Memory B cell (primary cell): ENCODE results near the gene TBC1D8.

Experiments used
- ATAC-seq: fragments of 150-1000 bp; cut with Tn5 transposase; 2 replicates; pipeline ENCODE4 v1.10.0; 2021; ENCODE audit warnings: low read depth, mild to moderate bottlenecking, moderate library complexity
- DNase-seq, 2 donors: peaks; one replicate each; pipeline ENCODE4 v3.0.0; 2022; ENCODE audit warnings: low spot score in 2 of 2
- H3K27ac Mint-ChIP-seq: one replicate; pipeline ENCODE4 v1.8.0; 2022; ENCODE audit warnings: mild to moderate bottlenecking, moderate library complexity, mixed read lengths
- H3K27me3 Mint-ChIP-seq: one replicate; pipeline ENCODE4 v1.8.0; 2022; ENCODE audit warnings: mixed read lengths
- H3K36me3 Mint-ChIP-seq: one replicate; pipeline ENCODE4 v1.8.0; 2022; ENCODE audit warnings: mild to moderate bottlenecking, mixed read lengths
- H3K4me1 Mint-ChIP-seq: one replicate; pipeline ENCODE4 v1.8.0; 2022; ENCODE audit warnings: mixed read lengths
- H3K4me3 Mint-ChIP-seq: one replicate; pipeline ENCODE4 v1.8.0; 2022; ENCODE audit warnings: mild to moderate bottlenecking, moderate library complexity, mixed read lengths
- H3K9me3 Mint-ChIP-seq: one replicate; pipeline ENCODE4 v1.8.0; 2022; ENCODE audit warnings: mixed read lengths

Gene TBC1D8

GRCh38 chr2:101017371-101017770 lies 133.8 kb downstream of the TBC1D8 start:
- Mint-ChIP-seq H3K4me1 (peaks cover 5% of the 10 kb centered on the region), H3K27me3 (no peaks in the 10 kb centered on the region), H3K27ac (no peak overlapping the region), H3K4me3 (no peak overlapping the region), H3K9me3 (no peaks in the 10 kb centered on the region), H3K36me3 (peaks cover 3% of the 10 kb centered on the region)
- ATAC-seq (no peak), DNase-seq (no peak)

- DNase-seq (no peak), ATAC-seq (no peak)
- H3K27me3 Mint-ChIP-seq, result no peaks in the 10 kb centered on the region
- H3K27ac Mint-ChIP-seq, result no peak overlapping the region
- peaks cover 12% of the 10 kb centered on the region for H3K4me1 Mint-ChIP-seq
- H3K4me3 Mint-ChIP-seq, result no peak overlapping the region
- H3K36me3 Mint-ChIP-seq, result peaks cover 8% of the 10 kb centered on the region
- no peaks in the 10 kb centered on the region for H3K9me3 Mint-ChIP-seq
These were observed 136.8 kb downstream of the TBC1D8 start for GRCh38 chr2:101014264-101014857.

GRCh38 chr2:101012706-101013181 lies 138.4 kb downstream of the TBC1D8 start:
- DNase-seq (peak; percentile 42 to 43), ATAC-seq (no peak)
- Mint-ChIP-seq H3K4me3 (no peak overlapping the region), H3K4me1 (peaks cover 14% of the 10 kb centered on the region), H3K9me3 (no peaks in the 10 kb centered on the region), H3K27me3 (no peaks in the 10 kb centered on the region), H3K36me3 (peaks cover 9% of the 10 kb centered on the region), H3K27ac (peak overlapping the region; percentile 67)

- no peak for ATAC-seq
- Mint-ChIP-seq H3K27ac (peak overlapping the region; percentile 67), H3K36me3 (peaks cover 12% of the 10 kb centered on the region), H3K4me1 (peaks cover 14% of the 10 kb centered on the region), H3K4me3 (no peak overlapping the region), H3K27me3 (no peaks in the 10 kb centered on the region), H3K9me3 (no peaks in the 10 kb centered on the region)
- DNase-seq, result no peak
These were observed 139.0 kb downstream of the TBC1D8 start for GRCh38 chr2:101012054-101012705.

DNA sequence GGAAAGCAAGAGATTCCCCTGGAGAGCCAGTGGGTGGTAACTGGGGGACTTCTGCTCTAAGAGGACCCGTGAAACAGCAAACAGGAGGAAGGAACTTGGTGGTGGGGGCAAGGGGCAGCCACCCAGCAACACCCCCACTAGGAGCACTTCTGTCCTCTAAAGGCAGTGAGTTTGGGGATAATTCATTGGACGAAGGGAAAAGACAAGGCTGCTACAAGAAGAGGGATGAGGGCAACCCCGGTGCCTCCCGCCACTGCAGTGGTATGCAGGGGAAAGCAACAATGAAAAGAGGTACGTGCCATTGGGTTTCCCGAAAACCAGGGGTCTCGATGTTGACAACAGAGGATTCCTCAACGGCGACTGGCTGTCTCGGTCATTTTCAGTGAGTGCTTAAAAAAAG lies 140.0 kb downstream of the TBC1D8 start:
- no peaks in the 10 kb centered on the region for H3K27me3 Mint-ChIP-seq
- peaks cover 14% of the 10 kb centered on the region for H3K4me1 Mint-ChIP-seq
- no peaks in the 10 kb centered on the region for H3K9me3 Mint-ChIP-seq
- H3K36me3 Mint-ChIP-seq, result peaks cover 14% of the 10 kb centered on the region
- ATAC-seq, result no peak
- no peak overlapping the region for H3K4me3 Mint-ChIP-seq
- no peak for DNase-seq
- H3K27ac Mint-ChIP-seq, result no peak overlapping the region

GRCh38 chr2:101007415-101008345 lies 143.5 kb downstream of the TBC1D8 start:
- ATAC-seq, result no peak
- Mint-ChIP-seq H3K4me3 (no peak overlapping the region), H3K36me3 (peaks cover 40% of the 10 kb centered on the region), H3K4me1 (peaks cover 40% of the 10 kb centered on the region), H3K27me3 (no peaks in the 10 kb centered on the region), H3K27ac (peak overlapping the region; percentile 45), H3K9me3 (no peaks in the 10 kb centered on the region)
- DNase-seq, result no peak

DNA sequence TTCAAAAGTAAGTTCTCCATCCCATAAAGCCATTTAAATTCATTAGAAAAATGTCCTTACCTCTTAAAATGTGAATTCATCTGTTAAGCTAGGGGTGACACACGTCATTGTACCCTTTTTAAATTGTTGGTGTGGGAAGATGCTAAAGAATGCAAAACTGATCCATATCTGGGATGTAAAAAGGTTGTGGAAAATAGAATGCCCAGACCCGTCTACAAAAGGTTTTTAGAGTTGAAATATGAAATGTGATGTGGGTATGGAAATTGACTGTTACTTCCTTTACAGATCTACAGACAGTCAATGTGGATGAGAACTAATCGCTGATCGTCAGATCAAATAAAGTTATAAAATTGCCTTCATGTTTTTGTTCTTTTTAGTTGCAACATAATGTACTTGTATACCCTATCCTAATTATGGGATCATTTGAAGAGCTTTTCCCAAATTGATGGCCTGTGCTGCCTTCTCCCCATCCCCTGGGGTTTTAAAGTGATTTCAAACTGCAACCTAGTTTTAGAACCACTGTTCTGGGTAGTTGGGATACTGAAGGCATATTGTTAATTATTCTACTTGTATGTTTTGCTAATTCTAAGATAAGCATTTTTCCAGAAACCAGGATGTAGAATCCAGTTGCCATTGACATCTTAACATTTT lies 145.0 kb downstream of the TBC1D8 start:
- Mint-ChIP-seq H3K4me3 (no peak overlapping the region), H3K27ac (peak overlapping the region; percentile 95), H3K4me1 (peaks cover 39% of the 10 kb centered on the region), H3K9me3 (no peaks in the 10 kb centered on the region), H3K36me3 (peaks cover 37% of the 10 kb centered on the region), H3K27me3 (no peaks in the 10 kb centered on the region)
- no peak for DNase-seq
- ATAC-seq, result no peak

- no peak for ATAC-seq
- H3K4me3 Mint-ChIP-seq, result no peak overlapping the region
- peak overlapping the region; percentile 95 for H3K27ac Mint-ChIP-seq
- no peaks in the 10 kb centered on the region for H3K9me3 Mint-ChIP-seq
- peaks cover 35% of the 10 kb centered on the region for H3K4me1 Mint-ChIP-seq
- H3K36me3 Mint-ChIP-seq, result peaks cover 35% of the 10 kb centered on the region
- no peak for DNase-seq
- H3K27me3 Mint-ChIP-seq, result no peaks in the 10 kb centered on the region
These were observed 146.4 kb downstream of the TBC1D8 start for GRCh38 chr2:101004620-101005325.

DNA sequence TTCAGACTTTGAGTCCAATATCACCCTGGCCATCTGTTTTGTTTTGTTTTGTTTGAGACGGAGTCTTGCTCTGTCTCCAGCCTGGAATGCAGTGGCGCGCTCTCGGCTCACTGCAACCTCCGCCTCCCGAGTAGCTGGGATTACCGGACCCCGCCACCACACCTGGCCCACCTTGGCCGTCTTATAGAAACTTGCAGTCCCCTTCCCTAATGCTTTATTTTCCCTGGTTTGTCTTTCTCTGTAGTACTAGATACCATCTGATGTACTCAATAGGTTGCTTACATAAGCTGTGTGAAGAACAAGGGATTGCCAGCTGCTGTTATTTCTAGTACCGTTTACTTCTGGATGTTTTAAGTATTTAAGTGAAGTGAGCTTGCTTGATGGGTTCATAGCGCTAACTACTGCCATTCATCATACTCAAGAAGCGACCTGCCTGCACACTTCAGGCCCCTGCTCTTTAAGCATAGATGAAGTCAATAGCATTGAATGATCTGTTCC lies 147.9 kb downstream of the TBC1D8 start:
- Mint-ChIP-seq H3K4me3 (peak overlapping the region; percentile 91), H3K27ac (peak overlapping the region; percentile 95), H3K36me3 (peaks cover 32% of the 10 kb centered on the region), H3K4me1 (peaks cover 33% of the 10 kb centered on the region), H3K9me3 (no peaks in the 10 kb centered on the region), H3K27me3 (no peaks in the 10 kb centered on the region)
- DNase-seq (no peak), ATAC-seq (no peak)

DNA sequence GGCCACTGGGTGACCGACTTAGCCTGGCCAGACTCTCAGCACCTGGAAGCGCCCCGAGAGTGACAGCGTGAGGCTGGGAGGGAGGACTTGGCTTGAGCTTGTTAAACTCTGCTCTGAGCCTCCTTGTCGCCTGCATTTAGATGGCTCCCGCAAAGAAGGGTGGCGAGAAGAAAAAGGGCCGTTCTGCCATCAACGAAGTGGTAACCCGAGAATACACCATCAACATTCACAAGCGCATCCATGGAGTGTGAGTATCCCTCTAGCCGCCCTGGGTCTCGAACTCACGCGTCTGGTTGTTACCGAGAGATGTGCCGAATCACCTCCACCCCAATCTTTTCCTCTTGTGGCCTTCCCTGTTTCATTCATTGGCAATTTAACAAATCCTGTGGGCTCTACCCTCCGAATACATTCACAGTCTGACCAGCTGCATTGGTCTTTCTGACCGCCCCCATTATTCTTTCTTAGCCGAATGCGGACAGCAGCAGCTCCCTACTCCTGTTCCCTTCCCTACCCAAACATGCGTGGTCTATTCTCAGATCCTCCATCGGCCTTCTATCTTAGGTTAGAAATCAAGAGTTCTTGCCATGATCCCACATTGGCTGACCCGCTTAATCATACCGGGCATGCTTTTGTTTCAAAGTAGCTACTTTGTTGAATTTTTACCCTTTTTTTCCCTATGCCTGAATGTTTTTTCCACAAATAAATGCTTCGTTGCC lies 148.5 kb downstream of the TBC1D8 start:
- peaks cover 31% of the 10 kb centered on the region for H3K36me3 Mint-ChIP-seq
- peak overlapping the region; percentile 91 for H3K4me3 Mint-ChIP-seq
- H3K9me3 Mint-ChIP-seq, result no peaks in the 10 kb centered on the region
- no peaks in the 10 kb centered on the region for H3K27me3 Mint-ChIP-seq
- H3K4me1 Mint-ChIP-seq, result peaks cover 33% of the 10 kb centered on the region
- ATAC-seq, result no peak
- peak overlapping the region; percentile 95 for H3K27ac Mint-ChIP-seq
- no peak for DNase-seq

DNA sequence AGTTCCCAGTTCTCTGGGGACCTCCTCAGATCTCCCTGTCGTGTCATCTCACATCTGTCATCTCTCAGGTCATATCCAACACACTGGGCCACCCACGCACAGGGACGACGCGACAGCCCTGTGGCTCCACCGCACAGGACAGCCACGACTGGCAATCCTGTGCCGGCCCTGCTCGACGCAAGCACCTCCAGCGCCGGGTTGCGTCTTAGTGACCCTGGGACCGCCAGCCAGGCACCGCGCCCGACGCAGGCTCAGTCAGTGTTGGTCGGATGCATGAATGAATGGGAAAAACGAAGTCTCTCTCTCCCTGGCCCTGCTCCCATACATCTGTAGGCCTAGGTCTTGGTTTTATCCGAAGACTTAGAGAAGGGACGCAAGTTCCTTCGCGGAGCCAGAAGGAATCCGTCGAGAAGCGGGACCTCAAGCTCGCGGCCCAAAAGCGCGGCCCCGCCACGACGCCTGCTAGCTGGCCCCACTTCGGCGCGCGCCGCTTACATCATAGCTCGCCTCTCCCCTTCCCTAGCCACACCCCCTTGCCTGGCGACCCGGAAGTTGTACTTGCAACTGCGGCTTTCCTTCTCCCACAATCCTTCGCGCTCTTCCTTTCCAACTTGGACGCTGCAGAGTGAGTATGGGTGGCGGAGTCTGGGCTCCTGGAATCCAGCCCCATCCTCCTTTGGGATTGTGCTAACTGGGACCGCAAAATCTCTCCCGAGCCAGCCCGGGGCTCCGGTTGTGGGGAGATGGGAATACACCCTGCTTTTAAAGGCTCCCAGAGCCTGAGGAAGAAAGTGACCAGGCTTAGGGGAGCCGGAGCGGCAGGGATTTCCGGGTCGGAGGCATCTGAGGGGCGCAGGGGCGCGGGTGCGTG lies 149.3 kb downstream of the TBC1D8 start, which contains the start of gene RPL31:
RPL31 (plus strand) TSS at position 599 of the 871 bp plus-strand sequence. CDS start 413 bp downstream, outside the sequence.
- peak; percentile 83 to 92 for DNase-seq
- H3K36me3 Mint-ChIP-seq, result peaks cover 28% of the 10 kb centered on the region
- peaks cover 33% of the 10 kb centered on the region for H3K4me1 Mint-ChIP-seq
- peak within 1 kb of the TSS; percentile 95 for H3K27ac Mint-ChIP-seq
- ATAC-seq, result peak; percentile 96
- no peaks in the 10 kb centered on the region for H3K9me3 Mint-ChIP-seq
- H3K27me3 Mint-ChIP-seq, result no peaks in the 10 kb centered on the region
- H3K4me3 Mint-ChIP-seq, result peak within 1 kb of the TSS; percentile 91

GRCh38 chr2:100999995-101000394 lies 151.2 kb downstream of the TBC1D8 start:
- ATAC-seq, result no peak
- no peaks in the 10 kb centered on the region for H3K27me3 Mint-ChIP-seq
- DNase-seq, result no peak
- H3K9me3 Mint-ChIP-seq, result no peaks in the 10 kb centered on the region
- peaks cover 19% of the 10 kb centered on the region for H3K36me3 Mint-ChIP-seq
- no peak overlapping the region for H3K4me3 Mint-ChIP-seq
- H3K4me1 Mint-ChIP-seq, result peaks cover 26% of the 10 kb centered on the region
- H3K27ac Mint-ChIP-seq, result no peak overlapping the region
